Lower leg skin (tissue), 3 donors: ENCODE measurements around the gene CACNB4.

Experiments used
- POLR2A ChIP-seq, 2 donors: fragments of 450-650 bp; IDR thresholded peaks; one replicate each; pipeline ENCODE4 v1.6.1; 2016 to 2017; ENCODE audit warnings: antibody characterized with exemption in 2 of 2, mild to moderate bottlenecking in 1 of 2, moderate library complexity in 1 of 2
- TF ChIP-seq, protein P1 (sequence below), 3 donors: fragments of 450-650 bp; IDR thresholded peaks; one replicate each; pipeline ENCODE4 v1.5.1; 2016; ENCODE audit warnings: antibody characterized with exemption in 3 of 3, mild to moderate bottlenecking in 3 of 3, moderate library complexity in 2 of 3

DNA sequence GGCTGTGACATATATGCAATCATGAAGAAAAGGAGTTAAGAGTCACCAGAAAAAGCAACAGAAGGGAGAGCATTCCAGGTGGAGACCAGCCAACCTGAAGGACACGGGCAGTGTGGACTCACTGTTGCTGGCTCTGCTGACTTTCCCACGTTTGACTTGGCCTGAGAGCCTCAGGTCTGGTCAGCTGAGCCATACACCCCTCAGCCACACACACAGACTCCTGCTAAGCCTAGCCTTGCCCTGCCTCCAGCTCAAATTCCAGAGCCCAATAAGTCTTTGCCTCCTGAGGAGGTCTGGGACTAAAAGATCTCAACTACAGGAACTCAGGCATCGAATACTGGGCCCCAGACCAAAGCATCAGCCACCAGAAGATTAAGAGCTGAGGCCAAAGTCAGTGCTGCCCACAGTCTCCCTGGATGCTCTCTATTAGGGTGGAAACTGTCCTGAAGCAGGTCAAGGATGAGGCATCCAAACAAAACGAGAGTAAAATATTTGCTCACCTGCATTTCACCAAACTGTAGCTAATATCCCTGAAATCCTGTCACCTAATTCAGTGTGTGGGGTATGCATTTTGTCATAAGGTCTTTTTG lies 23.3 kb downstream of the CACNB4 start:
- no peak for TF ChIP-seq POLR2A (IDR thresholded peaks at IDR 0.05)
- TF ChIP-seq, protein P1, sequence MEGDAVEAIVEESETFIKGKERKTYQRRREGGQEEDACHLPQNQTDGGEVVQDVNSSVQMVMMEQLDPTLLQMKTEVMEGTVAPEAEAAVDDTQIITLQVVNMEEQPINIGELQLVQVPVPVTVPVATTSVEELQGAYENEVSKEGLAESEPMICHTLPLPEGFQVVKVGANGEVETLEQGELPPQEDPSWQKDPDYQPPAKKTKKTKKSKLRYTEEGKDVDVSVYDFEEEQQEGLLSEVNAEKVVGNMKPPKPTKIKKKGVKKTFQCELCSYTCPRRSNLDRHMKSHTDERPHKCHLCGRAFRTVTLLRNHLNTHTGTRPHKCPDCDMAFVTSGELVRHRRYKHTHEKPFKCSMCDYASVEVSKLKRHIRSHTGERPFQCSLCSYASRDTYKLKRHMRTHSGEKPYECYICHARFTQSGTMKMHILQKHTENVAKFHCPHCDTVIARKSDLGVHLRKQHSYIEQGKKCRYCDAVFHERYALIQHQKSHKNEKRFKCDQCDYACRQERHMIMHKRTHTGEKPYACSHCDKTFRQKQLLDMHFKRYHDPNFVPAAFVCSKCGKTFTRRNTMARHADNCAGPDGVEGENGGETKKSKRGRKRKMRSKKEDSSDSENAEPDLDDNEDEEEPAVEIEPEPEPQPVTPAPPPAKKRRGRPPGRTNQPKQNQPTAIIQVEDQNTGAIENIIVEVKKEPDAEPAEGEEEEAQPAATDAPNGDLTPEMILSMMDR (IDR thresholded peaks at IDR 0.05), result no peak
